H1 (cell line): ENCODE data around the gene NFKBIL1. TPM values are rescaled to one million over a fixed set of nuclear protein-coding genes. Genes with fewer than 3 reads are reported as not detected.

Experiments
- CHD7 ChIP-seq: fragments of 300-600 bp; sonication (generic); IDR thresholded peaks from 2 replicates; pipeline ENCODE4 v1.7.1; 2012; ENCODE audit warnings: low read length, moderate library complexity, mild to moderate bottlenecking, inconsistent platforms; ENCODE audit not compliant: insufficient replicate concordance
- polyA plus RNA-seq, 7 experiments: library from polyadenylated mRNA; depleted of rRNA in 3 of 7; stranded (reverse) in 5 of 7; unstranded in 2 of 7; fragments of >200 nt in 5 of 7; fragments of 200-250 nt in 2 of 7; gene quantifications; 1 replicate in 5 of 7; 2 replicates in 1 of 7; 4 replicates in 1 of 7; pipeline versions ENCODE4 v1.2.1 to v1.2.3, GENCODE V29; 2011 to 2013; ENCODE audit warnings: missing spikeins in 2 of 7, mixed read lengths in 2 of 7
- total RNA-seq: library from RNA; stranded (reverse); fragmentation: NEBNext Ultra II Directional; extraction: Animal tissue kit (Norgen Biotek cat#: 25700); gene quantifications from 2 replicates; pipeline ENCODE4 v1.2.1, GENCODE V29; 2021

Gene NFKBIL1
- total and polyA plus RNA-seq, 2 of the 8 experiments (the other 6 are each of a cell fraction or from before 2014, with no cell fraction given), result 7.5 to 11.2 TPM

GRCh38 chr6:31579546-31580437 lies 32.4 kb downstream of the NFKBIL1 start (continued):
- no peak for TF ChIP-seq CHD7
